Measurements from ENCODE around the gene RNF208.

DNA sequence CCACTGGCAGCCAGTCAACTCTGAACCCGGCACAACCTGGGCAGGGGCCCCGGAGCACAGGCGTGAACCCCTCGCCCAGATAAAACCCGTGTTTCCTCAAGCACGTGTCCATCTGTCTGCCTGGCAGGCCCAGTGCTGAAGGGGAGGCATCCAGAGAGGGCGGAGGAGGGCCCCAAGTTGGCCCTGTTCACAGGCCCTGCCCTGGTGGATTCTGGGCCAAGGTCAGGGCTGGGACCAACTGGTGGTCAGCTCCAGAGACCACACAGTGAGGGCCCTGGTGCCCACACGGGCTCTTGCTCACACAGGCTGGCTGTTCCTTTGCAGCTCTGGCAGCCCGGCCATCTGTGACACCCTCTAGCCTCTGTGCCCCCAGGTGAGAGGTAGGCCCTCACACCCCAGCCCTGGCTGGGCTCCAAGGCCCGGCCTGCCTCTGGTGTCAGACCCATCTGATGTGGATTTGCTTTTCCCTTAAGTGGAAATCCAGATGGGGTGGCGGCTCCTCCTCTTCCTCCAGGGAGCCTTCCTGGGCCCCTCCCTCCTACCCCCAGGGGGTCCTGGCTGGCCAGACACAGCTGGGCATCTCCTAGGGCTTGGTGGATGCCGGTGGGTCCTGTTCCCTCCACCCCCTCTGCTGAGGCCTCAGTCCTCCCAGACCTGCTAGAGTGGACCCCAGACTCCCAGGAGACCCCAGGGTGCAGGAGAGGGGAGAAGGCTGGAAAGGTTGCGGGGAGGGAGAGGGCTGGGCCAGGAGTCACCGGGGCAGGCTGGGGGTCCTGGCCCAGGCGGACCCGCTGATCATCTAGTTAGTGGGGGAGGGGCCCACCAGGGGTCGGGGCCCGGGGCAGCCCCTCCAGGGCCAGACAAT, 28.5 kb upstream of the RNF208 start:
- no peak for TF ChIP-seq CTCF (conservative IDR thresholded peaks at IDR 0.05; ENCODE audit: low read depth, low read length)
- TF ChIP-seq POLR2A (IDR thresholded peaks at IDR 0.05; ENCODE audit: low read depth, low read length) = no peak
- TF ChIP-seq CEBPB (IDR thresholded peaks at IDR 0.05; ENCODE audit: low read depth, low read length) = no peak
- TF ChIP-seq RFX5 (IDR thresholded peaks at IDR 0.05; ENCODE audit: low read depth, low read length) = no peak
- TF ChIP-seq SMC3 (IDR thresholded peaks at IDR 0.05; ENCODE audit: low read depth, low read length) = no peak
- no peak for TF ChIP-seq MAZ (IDR thresholded peaks at IDR 0.05; ENCODE audit: borderline replicate concordance, low read depth, low read length)
